Endothelial cell of umbilical vein (primary cell): ENCODE results near the gene CHRM1. TPM values are rescaled to one million over a fixed set of nuclear protein-coding genes. Genes with fewer than 3 reads are reported as not detected.

Experiments used
- BruUV-seq: library from RNA; stranded (reverse); fragments of 400-500 nt; replicated peaks from 2 replicates; lab custom pipeline; 2021; lab: Mats Ljungman, UMichigan
- CTCF ChIA-PET: fragments of 300-600, 350-600 bp; sonication (Branson Sonifier 250); formaldehyde crosslinking; loops from one replicate; lab custom pipeline; 2021; ENCODE audit warnings: antibody characterized with exemption, inconsistent platforms; lab: Charles Lee
- POLR2A ChIA-PET: fragments of 300-600, 350-600 bp; sonication (Branson Sonifier 250); formaldehyde crosslinking; loops from one replicate; lab custom pipeline; 2021; ENCODE audit warnings: antibody characterized with exemption, inconsistent platforms; lab: Charles Lee
- DNase-seq: peaks from one replicate; pipeline ENCODE4 v3.0.0-alpha.2; 2011; ENCODE audit warnings: low read depth, low spot score
- FAIRE-seq: peaks from 2 replicates; lab custom pipeline; 2011; peaks lifted over from hg19 to GRCh38; lab: Jason Lieb, UNC
- H2AFZ ChIP-seq: 2 replicates; pipeline ENCODE4 v1.6.0; 2012; ENCODE audit warnings: low read depth, low read length, control low read depth, inconsistent platforms
- H3K27ac ChIP-seq: 2 replicates; pipeline ENCODE4 v1.5.1; 2011; ENCODE audit warnings: low read depth, mild to moderate bottlenecking, control low read depth, low read length, moderate library complexity; ENCODE audit not compliant: insufficient read depth
- H3K27me3 ChIP-seq, 2 experiments: 2 replicates each; pipeline versions ENCODE4 v1.6.0 to v1.6.1; 2011; ENCODE audit warnings: low read length in 2 of 2, mixed read lengths in 1 of 2; ENCODE audit not compliant: control insufficient read depth in 2 of 2, insufficient read depth in 2 of 2
- H3K36me3 ChIP-seq, 2 experiments: 2 replicates in 1 of 2; 3 replicates in 1 of 2; pipeline ENCODE4 v1.5.1; 2011; ENCODE audit warnings: low read length in 2 of 2, mild to moderate bottlenecking in 1 of 2, moderate library complexity in 1 of 2; ENCODE audit not compliant: control insufficient read depth in 2 of 2, insufficient read depth in 2 of 2; ENCODE audit errors: extremely low read depth in 1 of 2
- H3K4me1 ChIP-seq: 3 replicates; pipeline ENCODE4 v1.5.1; 2011; ENCODE audit warnings: mild to moderate bottlenecking, low read length; ENCODE audit not compliant: control insufficient read depth, insufficient read depth; ENCODE audit errors: extremely low read depth
- H3K4me2 ChIP-seq: 2 replicates; pipeline ENCODE4 v1.6.1; 2011; ENCODE audit warnings: low read length, control low read depth, mixed read lengths; ENCODE audit not compliant: insufficient read depth
- H3K4me3 ChIP-seq, 3 experiments: fragments of 200-600 bp in 1 of 3; sonication (generic), shearing (Covaris generic) in 1 of 3; replicated peaks in 1 of 3; 2 replicates each; pipeline ENCODE4 v1.5.1; 2011 to 2016; ENCODE audit warnings: control low read depth in 3 of 3, low read length in 3 of 3, mild to moderate bottlenecking in 2 of 3, inconsistent platforms in 1 of 3, low read depth in 1 of 3, moderate library complexity in 1 of 3; ENCODE audit not compliant: insufficient read depth in 1 of 3
- H3K79me2 ChIP-seq: 2 replicates; pipeline ENCODE4 v1.6.0; 2012; ENCODE audit warnings: low read length, inconsistent platforms; ENCODE audit not compliant: control insufficient read depth, insufficient read depth
- H3K9ac ChIP-seq: replicated peaks from 2 replicates; pipeline ENCODE3; 2011; ENCODE audit warnings: low read length, control low read depth; ENCODE audit not compliant: insufficient read depth; ENCODE audit errors: extremely low read depth
- H3K9me1 ChIP-seq: replicated peaks from 3 replicates; pipeline ENCODE4 v1.6.0; 2011; ENCODE audit warnings: mild to moderate bottlenecking, low read length; ENCODE audit not compliant: control insufficient read depth, insufficient read depth; ENCODE audit errors: extremely low read depth
- H3K9me3 ChIP-seq: replicated peaks from 2 replicates; pipeline ENCODE4 v1.5.1; 2012; ENCODE audit warnings: low read length, inconsistent platforms; ENCODE audit not compliant: control insufficient read depth, insufficient read depth
- H4K20me1 ChIP-seq: replicated peaks from 2 replicates; pipeline ENCODE3; 2011; ENCODE audit warnings: mild to moderate bottlenecking, low read length; ENCODE audit not compliant: control insufficient read depth, insufficient read depth; ENCODE audit errors: extremely low read depth
- CTCF ChIP-seq, 2 donors: IDR thresholded peaks; 1 replicate in 1 of 2; 2 replicates in 1 of 2; pipeline ENCODE4 v1.5.1; 2011; ENCODE audit warnings: low read length in 2 of 2, mild to moderate bottlenecking in 2 of 2, moderate library complexity in 2 of 2, control low read depth in 1 of 2, inconsistent platforms in 1 of 2, low read depth in 1 of 2; ENCODE audit not compliant: insufficient read depth in 1 of 2; ENCODE audit errors: extremely low read depth in 1 of 2
- EZH2 ChIP-seq: IDR thresholded peaks from 2 replicates; pipeline ENCODE4 v1.6.1; 2012; ENCODE audit warnings: borderline replicate concordance, low read depth, mild to moderate bottlenecking, moderate library complexity, low read length, inconsistent platforms; ENCODE audit not compliant: severe bottlenecking
- FOS ChIP-seq: IDR thresholded peaks from 2 replicates; pipeline ENCODE4 v1.6.1; 2011; ENCODE audit warnings: mild to moderate bottlenecking, low read length, moderate library complexity, borderline replicate concordance; ENCODE audit not compliant: insufficient read depth
- GATA2 ChIP-seq: IDR thresholded peaks from 2 replicates; pipeline ENCODE4 v1.7.0; 2011; ENCODE audit warnings: low read depth, mild to moderate bottlenecking, moderate library complexity, mixed read lengths, low read length; ENCODE audit not compliant: insufficient read length, insufficient read depth
- JUN ChIP-seq: IDR thresholded peaks from 2 replicates; pipeline ENCODE4 v1.6.1; 2011; ENCODE audit warnings: borderline replicate concordance, low read depth; ENCODE audit not compliant: insufficient read length, insufficient read depth
- MAX ChIP-seq: IDR thresholded peaks from 2 replicates; pipeline ENCODE4 v1.6.1; 2011; ENCODE audit not compliant: insufficient read depth, insufficient read length
- MYC ChIP-seq: IDR thresholded peaks from one replicate; pipeline ENCODE4 v1.6.1; 2011; ENCODE audit warnings: mild to moderate bottlenecking, low read depth, low read length
- POLR2A ChIP-seq: IDR thresholded peaks from 2 replicates; pipeline ENCODE4 v1.6.1; 2012; ENCODE audit warnings: low read depth, mild to moderate bottlenecking, control low read depth, low read length
- POLR2AphosphoS5 ChIP-seq: IDR thresholded peaks from 2 replicates; pipeline ENCODE4 v1.6.1; 2012; ENCODE audit warnings: low read depth, mild to moderate bottlenecking, control low read depth, low read length, moderate library complexity; ENCODE audit not compliant: insufficient read depth
- dilution Hi-C: fragments of 300-500 bp; cut with MboI; formaldehyde crosslinking; loops from one replicate; pipeline ENCODE4 v1.15.0; 2019; ENCODE audit warnings: low sequenced_read_pairs; ENCODE audit not compliant: extremely low pct_ligation_motif_present
- intact Hi-C: fragments of 100-400 bp; cut with micrococcal nuclease; formaldehyde crosslinking; loops from one replicate; pipeline ENCODE4 v1.10.0; 2022
- polyA plus RNA-seq, 4 experiments: library from polyadenylated mRNA; depleted of rRNA in 3 of 4; stranded (reverse) in 3 of 4; unstranded in 1 of 4; fragments of >200 nt; gene quantifications; 2 replicates each; pipeline versions ENCODE4 v1.2.1 to v1.2.3, GENCODE V29; 2011 to 2012; ENCODE audit warnings: missing spikeins in 1 of 4
- total RNA-seq: library from RNA; stranded (reverse); gene quantifications from 2 replicates; pipeline ENCODE4 v1.2.3, GENCODE V29; 2021

Gene CHRM1
- total and polyA plus RNA-seq, 2 donors (not counting 3 experiments of a cell fraction or from before 2014, with no cell fraction given) = not detected

- H3K9ac ChIP-seq = no peak overlapping the region
- H4K20me1 ChIP-seq = no peaks in the 10 kb centered on the region
- ChIA-PET CTCF (interaction anchor here (1.2 to 7.8 kb wide), 4 partner anchors 12 to 114 kb away, joined by 5 to 51 read pairs (median 17); no protein-coding TSS in a partner anchor), POLR2A (no interaction called here)
- no peaks in the 10 kb centered on the region for H3K79me2 ChIP-seq
- H3K9me1 ChIP-seq = no peaks in the 10 kb centered on the region
- H3K27me3 ChIP-seq = peaks cover 32 to 42% of the 10 kb centered on the region in 2 experiments
- DNase-seq (no peak), FAIRE-seq (no peak)
- BruUV-seq = no TSS peak
- no peaks in the 10 kb centered on the region for H3K36me3 ChIP-seq
- intact Hi-C loops (loop anchor here (1.0 kb wide), 1 partner anchor 12 kb away; no protein-coding TSS in a partner anchor), dilution Hi-C loops (no loop called here)
- no peaks in the 10 kb centered on the region for H3K9me3 ChIP-seq
- H3K4me2 ChIP-seq = no peak overlapping the region
- no peak overlapping the region for H2AFZ ChIP-seq
- no peak for TF ChIP-seq GATA2
- no peak for TF ChIP-seq MAX
- TF ChIP-seq EZH2 = no peak
- TF ChIP-seq MYC = no peak
- TF ChIP-seq CTCF (IDR thresholded peaks at IDR 0.05; ENCODE audit: extremely low read depth in 1 of 2, insufficient read depth in 1 of 2, low read depth in 1 of 2, low read length in 2 of 2) = no peak
- no peak for TF ChIP-seq FOS
- no peak for TF ChIP-seq JUN
- TF ChIP-seq POLR2AphosphoS5 = no peak
- TF ChIP-seq POLR2A = no peak
- no peak overlapping the region for H3K4me3 ChIP-seq
- H3K27ac ChIP-seq = no peak overlapping the region
- peaks cover 6% of the 10 kb centered on the region for H3K4me1 ChIP-seq
These were observed 518 bp upstream of the CHRM1 start for GRCh38 chr11:62921573-62922188.
